HG02763 (cell line): ENCODE measurements around the gene TEK.
"Not testable (repeated sequence)": the region's sequence is repeated elsewhere in the genome, so short reads cannot be mapped to it uniquely, and the experiment has no call there.

ENCODE experiments used
- ATAC-seq: cut with Tn5 transposase; IDR thresholded peaks from one replicate; pipeline ENCODE4 v1.9.1; 2021; ENCODE audit warnings: mild to moderate bottlenecking, moderate library complexity; ENCODE audit not compliant: unreplicated experiment

TEK gene

GRCh38 chr9:27212191-27212590, 103.2 kb downstream of the TEK start:
- no peak for ATAC-seq

- ATAC-seq, result no peak
Observed at GRCh38 chr9:27212621-27213020, 103.6 kb downstream of the TEK start.

- ATAC-seq, result no peak
Observed at GRCh38 chr9:27227192-27227591, 118.2 kb downstream of the TEK start.

GRCh38 chr9:27239648-27240047, 130.6 kb downstream of the TEK start:
- not testable (repeated sequence) for ATAC-seq

- ATAC-seq, result peak; percentile 63
Observed at GRCh38 chr9:27247756-27248155, 138.7 kb downstream of the TEK start.

GRCh38 chr9:27248702-27249101, 139.7 kb downstream of the TEK start:
- no peak for ATAC-seq

- ATAC-seq, result no peak
Observed at GRCh38 chr9:27258662-27259061, 149.6 kb downstream of the TEK start.

- ATAC-seq, result no peak
Observed at GRCh38 chr9:27260789-27261516, 151.9 kb downstream of the TEK start.

- no peak for ATAC-seq
Observed at GRCh38 chr9:27261517-27262211, 152.6 kb downstream of the TEK start.

- no peak for ATAC-seq
Observed at GRCh38 chr9:27272103-27272502, 163.1 kb downstream of the TEK start.

- ATAC-seq, result no peak
Observed at GRCh38 chr9:27273186-27273585, 164.2 kb downstream of the TEK start.

- ATAC-seq, result peak; percentile 71
Observed at GRCh38 chr9:27276193-27277030, 167.4 kb downstream of the TEK start.

- ATAC-seq, result no peak
Observed at GRCh38 chr9:27278374-27278773, 169.3 kb downstream of the TEK start.

- ATAC-seq, result no peak
Observed at GRCh38 chr9:27279611-27280010, 170.6 kb downstream of the TEK start.
